GM12878 (cell line): ENCODE measurements around the gene EXD3.

Experiments
- CHD1 ChIP-seq: IDR thresholded peaks from 2 replicates; pipeline ENCODE4 v1.6.1; 2012; ENCODE audit warnings: low read depth, low read length, improper control_type of control experiment
- CTCF ChIP-seq, 3 experiments: IDR thresholded peaks in 2 of 3; conservative IDR thresholded peaks in 1 of 3; 2 replicates each; pipeline ENCODE4 v1.5.1; 2011; ENCODE audit warnings: low read depth in 3 of 3, low read length in 3 of 3, mild to moderate bottlenecking in 3 of 3, control low read depth in 2 of 3, moderate library complexity in 2 of 3, inconsistent platforms in 1 of 3, mixed read lengths in 1 of 3; ENCODE audit not compliant: control insufficient read depth in 2 of 3, insufficient read depth in 1 of 3; ENCODE audit errors: extremely low read depth in 1 of 3
- EP300 ChIP-seq, 2 experiments: fragments of 150-350 bp in 1 of 2; IDR thresholded peaks; 2 replicates each; pipeline ENCODE4 v1.6.1; 2011 to 2012; ENCODE audit warnings: low read depth in 2 of 2, low read length in 2 of 2, borderline replicate concordance in 1 of 2, improper control_type of control experiment in 1 of 2, inconsistent platforms in 1 of 2; ENCODE audit not compliant: control insufficient read depth in 1 of 2
- HDGF ChIP-seq: fragments of 450-650 bp; IDR thresholded peaks from 2 replicates; pipeline ENCODE4 v1.6.1; 2016; ENCODE audit warnings: antibody characterized with exemption
- YBX1 ChIP-seq: fragments of 450-650 bp; IDR thresholded peaks from 2 replicates; pipeline ENCODE4 v1.6.1; 2016; ENCODE audit warnings: antibody characterized with exemption
- YY1 ChIP-seq: IDR thresholded peaks from 2 replicates; pipeline ENCODE4 v1.6.1; 2011; ENCODE audit warnings: low read depth, mild to moderate bottlenecking, low read length

DNA sequence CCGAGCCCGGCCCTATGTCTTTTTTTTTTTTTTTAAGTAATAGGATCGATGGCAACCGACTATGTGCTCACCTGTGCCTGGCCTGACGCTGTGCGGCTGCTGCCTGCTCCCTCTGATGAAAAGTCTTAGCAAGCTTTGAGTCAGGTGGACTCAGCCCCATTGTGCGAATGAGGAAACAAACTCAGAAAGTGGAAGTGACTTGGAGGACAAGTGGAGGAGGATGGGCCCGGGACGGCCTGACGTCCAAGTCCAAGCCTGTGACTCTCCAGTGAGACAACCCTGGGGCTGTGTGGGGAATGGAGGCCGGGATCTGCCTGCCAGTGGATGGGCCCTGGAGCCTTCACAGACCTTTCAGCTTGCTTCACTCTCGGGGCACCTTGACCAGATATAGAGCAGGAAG lies 57.9 kb downstream of the EXD3 start:
- TF ChIP-seq EP300 (IDR thresholded peaks at IDR 0.05; ENCODE audit: borderline replicate concordance in 1 of 2, control insufficient read depth in 1 of 2, low read depth in 2 of 2, low read length in 2 of 2) (no peak), YY1 (no peak), CTCF (IDR thresholded peaks at IDR 0.05 in 2 of 3, conservative IDR thresholded peaks at IDR 0.05 in 1 of 3; ENCODE audit: control insufficient read depth in 2 of 3, extremely low read depth in 1 of 3, insufficient read depth in 1 of 3, low read depth in 3 of 3, low read length in 3 of 3) (no peak), HDGF (no peak), CHD1 (no peak), YBX1 (no peak)
